Activated naive CD4-positive, alpha-beta T cell treated with Interleukin-2 at 50 U/mL for 16 hours (primary cell): Measurements from ENCODE around the gene EOLA2.
"Not testable (repeated sequence)": the region's sequence is repeated elsewhere in the genome, so short reads cannot be mapped to it uniquely, and the experiment has no call there.

Source experiments
- DNase-seq: peaks from one replicate; pipeline ENCODE4 v3.0.0-alpha.2; 2020

EOLA2 gene

GRCh38 chrX:149932150-149932549 is 6.1 kb downstream of the EOLA2 start:
- DNase-seq, result not testable (repeated sequence)

- DNase-seq, result not testable (repeated sequence)
Measured at GRCh38 chrX:149931355-149931754, 6.9 kb downstream of the EOLA2 start.

GRCh38 chrX:149929400-149929799 is 8.9 kb downstream of the EOLA2 start, which contains the start of gene HSFX4:
Gene HSFX4 (plus strand): TSS chrX:149929573. CDS start chrX:149929645, 72 bp downstream.
- DNase-seq, result not testable (repeated sequence)

- DNase-seq, result not testable (repeated sequence)
Measured at GRCh38 chrX:149928635-149929034, 9.7 kb downstream of the EOLA2 start.

GRCh38 chrX:149927964-149928258 is 10.4 kb downstream of the EOLA2 start:
- not testable (repeated sequence) for DNase-seq

- DNase-seq, result not testable (repeated sequence)
Measured at GRCh38 chrX:149927245-149927963, 10.9 kb downstream of the EOLA2 start.

- not testable (repeated sequence) for DNase-seq
Measured at GRCh38 chrX:149924434-149924833, 13.9 kb downstream of the EOLA2 start.

GRCh38 chrX:149923836-149924235 is 14.5 kb downstream of the EOLA2 start:
- DNase-seq, result not testable (repeated sequence)

GRCh38 chrX:149916745-149917392 is 21.4 kb downstream of the EOLA2 start:
- no peak for DNase-seq

GRCh38 chrX:149910178-149910695 is 28.1 kb downstream of the EOLA2 start:
- DNase-seq, result no peak

GRCh38 chrX:149909324-149910177 is 28.7 kb downstream of the EOLA2 start:
- peak; percentile 3 for DNase-seq

- DNase-seq, result no peak
Measured at GRCh38 chrX:149908727-149909126, 29.6 kb downstream of the EOLA2 start.

- no peak for DNase-seq
Measured at GRCh38 chrX:149908308-149908707, 30.0 kb downstream of the EOLA2 start.

GRCh38 chrX:149903889-149904748 is 34.2 kb downstream of the EOLA2 start:
- DNase-seq, result no peak

- no peak for DNase-seq
Measured at GRCh38 chrX:149898554-149898953, 39.7 kb downstream of the EOLA2 start.

- DNase-seq, result not testable (repeated sequence)
Measured at GRCh38 chrX:149890828-149891227, 47.5 kb downstream of the EOLA2 start.
